Glomerular visceral epithelial cell (primary cell): Measurements from ENCODE around the gene MSMP.

Experiments used
- DNase-seq: peaks from one replicate; pipeline ENCODE4 v3.0.0-alpha.2; 2016; ENCODE audit errors: extremely low spot score

Gene MSMP

DNA sequence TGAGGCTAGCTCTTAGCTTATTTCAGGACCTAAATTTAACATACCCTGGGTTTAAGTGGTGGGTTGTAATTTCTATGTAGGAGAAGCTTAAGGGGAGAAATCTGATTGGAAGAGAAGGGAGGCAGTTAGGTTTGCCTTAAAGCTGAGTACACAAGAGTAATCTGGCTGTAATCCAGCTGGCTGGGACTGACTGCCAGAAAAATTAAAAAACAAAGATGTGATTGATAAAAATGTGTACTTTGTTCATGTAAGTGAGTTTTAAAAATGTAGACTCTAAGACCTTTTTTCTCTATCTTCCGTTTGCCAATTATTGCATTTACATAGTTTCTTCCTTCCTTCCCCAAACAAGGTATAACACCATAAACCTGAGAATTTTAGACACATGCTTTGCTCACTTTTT, 17.5 kb upstream of the MSMP start:
- no peak for DNase-seq

DNA sequence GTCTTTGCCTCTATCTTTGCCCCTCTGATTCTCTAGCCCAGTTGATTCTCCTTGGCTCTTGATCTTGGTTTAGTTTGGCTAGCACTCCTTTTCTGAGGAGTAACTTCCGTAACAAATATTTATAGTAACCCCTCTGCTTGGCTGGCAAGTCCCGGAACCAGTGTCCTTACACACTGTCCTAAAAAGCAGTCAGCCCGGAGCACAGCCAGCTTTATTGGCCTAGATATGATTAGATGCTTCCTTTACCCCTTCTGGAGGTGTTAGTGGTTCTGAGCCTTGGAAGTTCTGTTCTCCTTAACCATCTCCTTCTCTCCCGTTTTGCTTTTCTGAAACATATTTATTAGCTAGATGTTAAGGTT, 17.0 kb upstream of the MSMP start:
- no peak for DNase-seq

DNA sequence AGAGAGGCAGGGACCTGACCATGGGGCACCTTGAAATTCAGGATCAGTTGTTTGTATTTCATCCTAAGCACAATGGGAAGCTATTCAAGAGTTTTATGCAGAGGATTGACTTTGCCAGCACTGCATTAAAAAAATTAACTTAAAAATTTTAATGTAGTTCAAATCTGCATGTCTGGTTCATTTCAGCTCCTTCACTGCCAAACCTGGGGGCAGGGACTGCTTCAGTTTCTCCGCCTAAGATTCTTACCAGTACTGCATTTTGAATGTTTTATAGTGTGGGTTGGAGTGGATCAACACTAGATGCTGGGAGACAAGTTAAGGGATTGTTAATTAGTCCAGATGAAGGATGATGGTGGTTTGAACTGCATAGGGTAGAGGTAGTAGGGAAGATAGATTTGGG, 15.7 kb upstream of the MSMP start:
- no peak for DNase-seq

DNA sequence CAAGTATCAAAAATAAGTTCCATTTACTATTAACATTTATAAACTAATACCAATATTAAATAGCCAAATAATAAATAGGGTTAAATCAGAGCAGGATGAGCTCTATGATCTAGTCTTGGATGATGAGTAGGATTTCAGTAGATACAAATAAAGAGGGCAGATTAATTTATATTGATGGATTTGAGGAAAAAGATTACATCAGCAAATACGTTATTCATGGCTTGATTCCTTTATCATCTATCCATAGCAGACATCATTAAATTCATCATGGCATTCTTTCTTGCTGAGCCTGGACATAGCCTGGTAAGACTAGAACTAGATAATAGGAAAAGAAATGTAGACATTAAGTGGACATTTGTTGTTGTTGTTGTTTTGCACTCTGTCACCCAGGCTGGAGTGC, 13.4 kb upstream of the MSMP start:
- DNase-seq, result no peak

DNA sequence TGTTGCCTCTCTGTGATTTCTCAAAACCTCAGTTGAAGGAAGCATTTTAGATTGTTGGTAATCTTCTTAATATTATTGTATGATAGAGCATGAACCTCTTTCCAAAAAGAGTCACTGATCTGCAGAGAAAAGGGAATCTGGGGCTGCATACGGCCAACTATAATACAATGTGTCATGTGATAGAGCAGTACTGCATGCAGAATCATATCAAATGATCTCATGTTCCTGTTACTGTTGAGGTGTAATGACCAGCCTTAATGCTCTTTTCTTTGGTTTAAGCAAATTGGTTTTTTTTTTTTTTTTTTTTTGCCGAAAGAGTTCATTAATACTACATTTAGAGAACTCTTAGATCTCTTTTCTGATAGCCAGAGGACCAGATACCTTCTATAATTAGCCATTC, 12.9 kb upstream of the MSMP start:
- no peak for DNase-seq

DNA sequence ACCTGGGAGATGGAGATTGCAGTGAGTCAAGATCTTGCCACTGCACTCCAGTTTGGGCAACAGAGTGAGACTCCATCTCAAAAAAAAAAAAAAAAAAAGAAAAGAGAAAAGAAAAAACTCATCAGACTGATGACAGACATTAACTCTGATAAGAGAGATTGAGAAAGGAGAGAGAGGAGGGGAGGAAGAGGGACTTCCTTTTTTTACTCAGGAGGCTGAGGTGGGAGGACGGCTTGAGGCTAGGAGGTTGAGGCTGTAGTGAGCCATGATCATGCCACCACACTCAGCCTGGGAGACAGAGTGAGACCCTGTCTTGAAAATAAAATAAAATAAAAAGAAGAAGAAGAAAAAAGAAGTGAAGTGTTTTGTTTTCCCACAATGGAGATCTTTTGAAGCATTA, 9.7 kb upstream of the MSMP start:
- DNase-seq, result no peak

DNA sequence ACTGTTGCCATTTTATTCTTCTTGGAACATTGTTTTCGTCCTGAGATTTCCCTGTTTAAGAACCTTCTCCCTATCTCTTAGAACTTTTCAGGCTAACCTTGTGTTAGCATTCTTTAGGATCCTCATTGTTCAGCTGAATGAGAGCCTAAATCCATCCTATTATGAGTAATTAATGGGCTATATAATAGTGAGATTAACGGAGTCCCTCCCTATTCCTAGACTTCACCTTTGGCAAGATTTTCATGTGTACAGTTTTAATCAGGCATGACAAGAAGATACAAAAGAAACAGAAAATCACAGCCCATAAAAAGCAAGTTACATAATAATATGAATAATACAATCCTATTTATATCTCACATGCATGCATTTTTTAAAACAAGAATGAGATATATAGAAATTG, 9.1 kb upstream of the MSMP start:
- DNase-seq, result no peak

DNA sequence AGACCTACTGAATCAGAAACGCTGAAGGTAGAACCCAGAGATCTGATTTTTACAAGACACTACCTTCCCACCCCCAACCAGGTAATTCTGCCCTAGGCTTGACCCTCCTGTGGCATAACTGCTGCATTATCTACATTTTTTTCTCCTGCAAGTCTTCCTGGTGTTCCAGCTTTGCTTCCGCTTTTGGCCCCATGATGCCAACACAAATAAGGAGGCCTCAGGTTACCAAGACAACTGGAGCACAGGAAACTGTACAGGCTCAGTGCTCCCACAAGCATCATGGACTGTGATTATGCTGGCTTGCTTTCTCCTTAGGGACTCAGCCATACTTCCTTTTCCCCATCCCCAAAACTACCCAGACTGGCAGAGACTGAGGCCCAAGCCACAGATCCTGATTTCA, 6.6 kb upstream of the MSMP start:
- DNase-seq, result peak; percentile 58

DNA sequence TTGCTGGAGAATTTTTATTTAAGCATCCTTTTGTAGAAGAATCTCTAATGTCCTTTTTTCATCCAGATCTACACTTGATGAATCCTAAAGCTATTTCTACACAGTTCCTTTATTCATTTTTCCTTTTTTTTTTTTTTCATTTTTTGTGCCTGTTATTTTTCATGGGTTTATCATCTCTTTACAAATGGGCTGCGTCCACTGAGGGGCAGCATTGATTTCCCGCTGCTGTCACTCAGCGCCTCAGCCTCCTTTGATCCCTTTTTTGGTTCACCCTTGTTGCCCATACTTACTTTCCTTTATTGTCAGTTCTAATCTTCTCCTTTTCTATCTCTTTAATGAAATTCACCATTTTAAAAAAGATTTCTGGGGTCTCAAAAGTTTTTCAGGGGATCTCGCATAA, 5.7 kb upstream of the MSMP start:
- DNase-seq, result no peak

DNA sequence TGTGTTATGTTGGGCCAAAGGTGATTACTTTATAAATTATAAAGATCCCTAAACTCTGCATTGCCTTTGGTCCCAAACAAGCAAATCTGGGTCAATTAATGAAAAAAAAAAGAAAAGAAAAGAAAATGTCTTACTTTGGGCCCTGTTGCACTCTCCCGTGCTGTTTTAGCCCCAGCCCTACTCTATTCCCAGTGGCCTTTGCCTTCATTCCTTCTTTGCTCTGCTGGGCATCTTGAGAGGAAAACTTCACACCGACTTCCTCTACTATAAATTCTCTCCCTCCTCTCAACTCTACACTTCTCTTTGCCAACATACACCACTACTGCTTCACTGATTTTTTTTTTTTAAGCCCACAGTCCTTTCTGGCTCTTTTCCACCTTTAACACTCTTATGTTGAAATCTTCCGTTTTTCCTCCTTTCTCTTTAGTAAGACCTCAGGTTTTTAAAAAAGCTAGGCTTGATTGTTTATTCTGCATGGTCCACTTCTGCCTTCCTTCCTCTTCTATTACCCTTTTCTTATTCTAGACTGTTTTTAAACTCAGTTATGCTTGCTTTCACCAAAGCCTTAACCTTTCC, 4.5 kb upstream of the MSMP start:
- DNase-seq, result no peak

DNA sequence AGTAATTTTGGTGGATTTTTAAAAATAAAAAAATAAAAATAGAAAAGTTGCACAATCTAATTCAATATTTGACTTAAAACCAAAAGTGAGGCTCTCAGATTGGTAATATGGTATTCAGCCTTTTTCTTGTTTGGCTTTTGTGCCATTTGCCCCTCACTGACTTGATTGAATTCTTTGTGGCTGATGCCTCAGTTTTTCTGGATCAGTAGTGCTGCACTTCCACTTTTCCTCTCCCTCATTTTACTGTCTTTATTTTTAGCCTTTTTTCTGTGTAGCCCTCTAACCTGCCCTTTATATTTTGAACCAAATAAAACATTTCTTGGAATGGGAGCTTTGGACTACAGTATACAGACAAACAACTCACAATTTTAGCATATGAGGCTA, 3.8 kb upstream of the MSMP start:
- DNase-seq, result no peak

DNA sequence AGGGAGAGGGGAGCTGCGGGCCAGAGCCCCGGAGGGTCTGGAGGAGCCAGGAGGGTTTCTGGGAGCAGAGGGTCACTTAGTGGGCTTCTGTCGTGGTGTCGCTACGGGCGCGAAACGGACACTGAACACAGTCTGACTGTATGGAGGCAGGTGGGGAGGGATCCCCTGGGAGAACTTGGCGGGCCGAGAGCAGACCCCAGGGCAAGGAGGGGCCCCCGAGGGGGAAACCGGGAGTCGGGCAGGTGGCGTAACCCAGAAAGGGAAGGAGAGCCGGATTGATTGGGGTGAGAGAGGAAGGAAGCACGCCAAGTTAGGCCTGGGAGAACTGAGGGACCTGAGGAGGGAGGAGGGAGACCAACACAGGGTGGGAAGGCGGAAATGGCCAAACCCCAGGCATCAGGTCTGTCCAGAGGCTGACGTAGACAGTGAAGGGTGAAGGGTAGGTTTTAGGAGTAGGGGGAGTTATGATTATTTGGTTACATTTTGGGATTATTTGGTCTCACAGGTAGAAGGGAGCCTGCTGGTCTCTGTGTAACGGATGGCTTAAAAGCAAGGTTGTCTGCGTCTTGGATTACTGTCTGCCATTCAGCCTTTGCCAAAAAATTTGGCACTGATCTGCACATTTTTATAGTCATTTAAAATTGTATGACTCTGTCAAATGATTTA, 3.3 kb upstream of the MSMP start:
- peak; percentile 71 for DNase-seq

DNA sequence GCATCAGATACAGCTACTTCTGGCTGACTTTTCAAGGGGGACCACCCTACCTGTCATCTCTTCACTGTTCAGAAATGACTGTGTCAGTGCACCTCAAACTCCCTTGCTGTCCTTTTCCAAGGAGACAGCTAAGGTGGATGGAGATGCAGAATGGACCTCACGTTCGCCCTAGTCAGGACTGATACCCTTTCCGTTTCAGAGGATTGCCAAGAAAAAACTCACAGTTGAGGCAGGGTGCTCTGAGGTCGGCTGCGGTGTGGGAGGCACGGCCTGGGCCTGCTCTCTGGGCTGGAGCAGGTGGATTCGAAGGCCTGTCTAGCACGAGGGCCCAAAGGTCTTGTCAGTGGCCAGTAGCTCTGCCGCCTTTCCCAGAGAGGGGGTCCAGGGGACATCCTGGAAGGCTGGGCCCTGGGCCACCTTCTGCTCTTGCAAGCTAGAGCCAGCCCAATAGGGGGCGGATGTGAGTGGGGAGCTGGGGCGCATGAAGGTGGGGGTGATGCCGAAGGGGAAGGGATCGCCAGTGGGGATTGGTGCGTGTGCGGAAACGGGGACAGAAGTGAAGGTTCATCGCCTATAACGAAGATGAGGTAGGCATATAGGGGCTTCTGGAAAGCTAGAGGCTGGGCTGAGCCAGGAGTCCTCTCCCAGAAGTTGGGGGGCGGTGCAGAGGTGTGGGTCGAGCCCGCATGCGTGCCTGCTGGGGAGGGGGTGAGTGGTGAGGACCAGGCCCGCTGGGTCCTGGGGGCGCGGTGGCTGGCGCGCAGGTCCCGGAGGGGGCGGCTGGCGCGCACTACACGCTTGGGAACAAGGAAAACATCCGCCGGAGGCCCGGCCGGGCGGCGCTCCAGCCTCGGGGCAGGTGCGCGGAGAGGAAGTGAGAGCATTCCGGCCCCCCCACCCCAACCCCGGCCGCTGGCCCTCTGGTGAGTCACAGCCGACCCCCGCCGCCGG, 2.5 kb upstream of the MSMP start:
- peak; percentile 74 for DNase-seq

DNA sequence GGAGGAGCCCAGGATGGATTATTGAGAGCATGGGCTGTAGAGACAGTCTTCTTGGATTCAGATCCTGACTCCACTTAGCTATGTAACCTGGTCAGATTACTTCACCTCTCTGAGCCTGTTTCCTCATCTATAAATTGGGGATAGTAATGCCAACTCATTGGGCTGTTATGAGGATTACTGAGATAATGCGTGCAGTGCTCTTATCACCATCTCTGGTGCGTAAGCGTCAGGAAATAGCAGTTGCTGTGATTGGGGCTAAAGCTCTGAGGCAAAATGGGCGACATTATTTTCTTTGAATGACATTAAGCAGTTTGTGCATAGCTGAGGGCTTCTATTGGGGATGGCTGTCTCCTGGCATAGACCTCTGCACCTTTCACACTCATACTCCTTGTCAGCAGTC, 995 bp upstream of the MSMP start:
- no peak for DNase-seq

DNA sequence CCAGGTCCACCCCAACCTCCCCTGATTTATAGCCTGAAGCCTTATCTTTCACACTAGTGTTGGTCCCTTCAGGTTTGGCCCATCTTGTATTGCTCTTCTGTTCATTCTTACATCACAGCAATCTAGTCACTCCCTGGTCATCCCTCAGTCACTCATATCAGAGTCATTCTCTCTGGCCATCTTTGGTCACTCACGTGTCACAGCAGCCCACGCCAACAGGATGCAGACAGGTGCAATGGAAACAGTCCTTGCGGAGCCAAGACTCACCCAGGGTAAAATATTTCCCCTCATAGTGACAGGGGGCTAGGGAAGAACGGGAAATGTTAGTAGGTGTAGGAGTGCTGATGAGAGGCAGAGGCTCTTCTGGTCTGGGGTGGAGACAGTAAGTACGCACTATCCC, 610 bp downstream of the MSMP start:
- DNase-seq, result no peak

DNA sequence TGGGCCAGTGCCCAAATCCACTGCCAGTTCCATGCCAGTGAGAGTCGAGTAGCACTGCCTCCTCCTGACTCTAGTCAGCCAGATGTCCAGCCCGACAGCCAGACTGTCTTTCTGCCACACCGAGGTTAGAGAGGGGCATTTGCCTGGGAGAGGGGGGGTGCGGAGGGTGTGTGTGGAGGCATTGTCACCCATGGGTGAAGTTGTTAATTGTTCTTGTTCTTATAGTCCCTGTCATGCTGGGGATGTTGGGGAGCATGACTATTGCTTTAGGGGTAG, 3.9 kb downstream of the MSMP start:
- DNase-seq, result no peak

DNA sequence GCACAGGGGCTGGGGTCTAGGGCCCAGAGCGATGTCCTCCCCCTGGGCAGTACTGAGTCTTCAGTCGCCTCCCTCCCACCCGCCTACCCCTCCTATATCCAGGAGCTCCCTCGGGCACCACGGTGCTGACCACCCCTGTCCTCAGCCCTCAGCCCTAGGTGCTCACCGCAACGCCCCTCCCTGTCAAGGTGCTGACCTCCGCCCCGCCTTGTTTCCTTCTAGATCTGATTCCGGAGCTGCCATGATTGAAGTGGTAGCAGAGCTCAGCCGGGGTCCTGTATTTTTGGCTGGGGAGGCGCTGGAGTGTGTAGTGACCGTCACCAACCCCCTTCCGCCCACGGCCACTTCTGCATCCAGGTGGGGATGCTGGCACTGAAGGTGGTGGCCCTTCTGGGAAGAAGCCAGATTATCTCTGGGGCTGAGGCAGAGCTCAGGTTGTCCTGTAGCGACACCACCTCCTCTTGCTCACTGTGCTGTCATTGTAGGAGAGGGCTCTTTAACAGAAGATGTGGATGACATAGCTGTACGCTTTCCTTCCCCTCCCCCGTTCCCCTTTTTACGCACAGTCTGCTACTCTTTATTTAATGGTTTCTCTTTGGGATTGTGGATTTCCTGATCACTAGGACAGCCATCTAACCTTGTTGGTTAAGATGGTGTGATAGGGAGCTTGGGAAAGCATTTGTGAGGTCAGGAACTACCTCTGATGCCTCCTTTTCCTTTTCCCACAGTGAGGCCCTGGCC, 4.4 kb downstream of the MSMP start:
- no peak for DNase-seq

DNA sequence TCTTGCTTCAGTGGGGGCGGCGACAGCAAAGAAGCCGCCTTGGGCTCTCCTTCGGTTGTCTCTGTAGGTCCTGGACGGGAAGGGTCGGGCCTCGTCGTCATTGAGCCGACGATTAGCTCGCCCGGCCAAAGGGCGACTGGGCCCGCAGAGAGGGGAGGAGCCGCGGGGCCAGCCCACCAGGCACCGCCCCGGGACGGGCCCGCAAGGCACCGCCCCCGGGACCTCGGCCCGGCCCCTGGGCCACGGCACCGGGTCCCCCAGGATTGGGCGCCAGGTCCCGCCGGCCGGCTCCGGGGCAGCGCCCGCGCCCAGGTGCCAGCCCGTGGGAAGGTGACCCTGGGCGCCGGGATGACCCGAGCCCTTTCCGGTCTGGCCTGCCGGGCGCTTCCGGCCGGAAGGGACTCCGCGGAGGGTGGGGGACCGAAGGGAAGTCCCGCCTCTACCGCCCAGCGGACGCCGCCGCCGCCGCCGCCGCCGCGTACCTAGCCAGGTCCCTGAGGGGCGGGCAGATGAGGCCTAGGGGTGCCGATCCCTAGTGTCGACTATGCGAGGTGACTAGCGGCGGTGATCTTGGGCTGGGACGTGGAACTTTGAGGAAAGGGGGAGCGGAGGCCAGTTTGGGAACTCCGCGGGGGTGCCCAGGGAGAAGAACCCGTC, 5.1 kb downstream of the MSMP start, which contains the start of the genes GBA2 and RGP1:
TSS of gene GBA2 (minus strand) at position 371 of the 657 bp plus-strand sequence. CDS start 524 bp downstream, outside the sequence.
TSS of gene RGP1 (plus strand) at position 430 of the 657 bp plus-strand sequence. CDS start 469 bp downstream, outside the sequence.
- peak; percentile 84 for DNase-seq

DNA sequence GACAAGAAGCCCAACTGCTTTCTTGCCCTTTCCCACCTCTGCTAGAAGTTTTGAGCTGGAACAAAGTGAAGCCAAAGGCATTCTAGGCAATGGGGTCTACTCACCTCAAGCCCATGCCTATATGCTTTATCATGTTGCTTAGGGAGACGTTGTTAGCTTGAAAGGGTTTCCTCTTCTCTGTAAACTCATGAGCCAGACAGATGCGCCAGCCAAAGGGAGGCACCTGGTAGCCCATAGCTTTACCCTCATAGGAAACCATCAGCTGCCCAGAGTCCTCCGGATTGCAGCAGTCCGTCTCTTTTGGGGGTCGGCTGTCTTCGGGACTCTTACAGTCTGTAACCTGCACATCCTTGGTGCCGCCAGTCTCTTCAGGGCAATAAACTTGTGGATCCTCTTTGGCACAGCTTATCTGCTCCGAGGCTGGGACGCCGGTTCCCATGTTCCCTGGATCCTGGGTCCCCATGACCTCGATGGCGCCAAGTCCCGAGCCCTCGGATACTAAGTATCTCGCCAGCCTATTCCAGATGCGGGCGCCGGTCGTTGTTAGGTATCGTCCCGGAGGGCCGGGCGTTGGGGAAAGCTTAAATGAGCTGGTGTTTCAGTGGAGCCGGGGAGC, 5.7 kb downstream of the MSMP start:
- DNase-seq, result no peak

DNA sequence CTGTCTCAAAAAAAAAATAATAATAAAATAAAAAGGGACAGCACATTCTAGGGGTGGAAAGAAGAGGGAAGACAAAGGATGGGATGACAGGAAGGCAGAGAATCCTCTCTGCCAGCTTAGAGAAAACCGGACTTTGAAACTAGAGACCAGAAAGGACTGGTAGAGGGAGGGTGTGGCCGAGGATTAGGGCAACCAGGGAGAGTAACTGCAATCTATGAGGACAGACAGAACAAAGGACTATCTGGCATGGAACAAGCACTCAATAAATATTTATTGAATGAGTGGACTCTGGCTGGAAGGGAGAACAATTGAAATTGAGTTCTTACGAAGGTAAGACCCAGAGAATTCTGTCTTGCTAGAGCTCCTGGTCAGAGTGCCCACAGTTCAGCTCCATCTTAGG, 7.5 kb downstream of the MSMP start:
- DNase-seq, result no peak

DNA sequence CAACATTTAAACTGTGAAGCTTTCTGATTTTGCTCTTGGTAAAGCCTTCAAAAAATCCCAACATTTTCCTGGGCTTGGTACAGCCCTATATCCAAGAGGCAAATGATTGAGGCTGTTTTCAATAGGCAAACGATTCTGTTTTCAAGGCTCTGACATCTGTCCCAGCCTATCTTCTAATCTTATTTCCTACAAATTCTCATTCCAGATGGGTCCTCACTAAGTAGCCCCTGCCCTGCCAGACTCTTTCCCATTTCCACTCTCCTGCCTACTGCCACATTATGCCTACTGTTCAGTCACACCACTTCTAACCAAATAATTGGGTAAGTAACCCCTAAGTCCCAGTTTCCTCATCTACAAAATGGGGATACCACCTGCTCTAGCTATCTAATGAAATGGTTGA, 8.5 kb downstream of the MSMP start:
- DNase-seq, result no peak
